Measurements from ENCODE around the gene RGCC. TPM values are rescaled to one million over a fixed set of nuclear protein-coding genes. Genes with fewer than 3 reads are reported as not detected.
"Not testable (repeated sequence)": the region's sequence is repeated elsewhere in the genome, so short reads cannot be mapped to it uniquely, and the experiment has no call there.

RGCC gene
- total and polyA plus RNA-seq, 2 donors (not counting 1 experiment from before 2014, with no cell fraction given), result 65.9 to 148 TPM

- H3K27me3 ChIP-seq (ENCODE audit: control insufficient read depth, insufficient read depth, low read length), result no peaks in the 10 kb centered on the region
- H3K4me2 ChIP-seq (ENCODE audit: extremely low read depth, insufficient read depth, low read length), result no peak overlapping the region
- peaks cover 2% of the 10 kb centered on the region for H3K4me1 ChIP-seq (ENCODE audit: control insufficient read depth, extremely low read depth, insufficient read depth, low read length)
- no peaks in the 10 kb centered on the region for H3K9me3 ChIP-seq (ENCODE audit: control insufficient read depth, insufficient read depth, low read depth, low read length)
- no peak for TF ChIP-seq EZH2 (IDR thresholded peaks at IDR 0.05; ENCODE audit: low read length, missing control alignments)
- no peak for DNase-seq (ENCODE audit: low read depth in 2 of 2)
- H3K79me2 ChIP-seq (ENCODE audit: control insufficient read depth, insufficient read depth, low read length), result no peaks in the 10 kb centered on the region
- no peak overlapping the region for H3K9ac ChIP-seq (ENCODE audit: insufficient read depth, low read length)
- no peak overlapping the region for H2AFZ ChIP-seq (ENCODE audit: low read length)
- H3K4me3 ChIP-seq (replicated peaks in 1 of 4; ENCODE audit: control extremely low read depth in 1 of 4, insufficient read depth in 1 of 4, low read depth in 3 of 4, low read length in 4 of 4), result no peak overlapping the region
- H3K27ac ChIP-seq (ENCODE audit: insufficient read depth, low read length), result no peak overlapping the region
- H4K20me1 ChIP-seq (ENCODE audit: control insufficient read depth, extremely low read depth, insufficient read depth, low read length), result no peaks in the 10 kb centered on the region
- no peaks in the 10 kb centered on the region for H3K36me3 ChIP-seq (ENCODE audit: control insufficient read depth, insufficient read depth, low read length)
Observed at GRCh38 chr13:41418731-41419130, 38.6 kb upstream of the RGCC start.

GRCh38 chr13:41419206-41419605 is 38.1 kb upstream of the RGCC start:
- no peak overlapping the region for H3K9ac ChIP-seq (ENCODE audit: insufficient read depth, low read length)
- TF ChIP-seq CTCF (conservative IDR thresholded peaks at IDR 0.05 in 1 of 2, IDR thresholded peaks at IDR 0.05 in 1 of 2; ENCODE audit: low read depth in 1 of 2, low read length in 2 of 2), result no peak
- no peak for TF ChIP-seq EZH2 (IDR thresholded peaks at IDR 0.05; ENCODE audit: low read length, missing control alignments)
- H3K27me3 ChIP-seq (ENCODE audit: control insufficient read depth, insufficient read depth, low read length), result no peaks in the 10 kb centered on the region
- H3K36me3 ChIP-seq (ENCODE audit: control insufficient read depth, insufficient read depth, low read length), result no peaks in the 10 kb centered on the region
- no peaks in the 10 kb centered on the region for H4K20me1 ChIP-seq (ENCODE audit: control insufficient read depth, extremely low read depth, insufficient read depth, low read length)
- peaks cover 2% of the 10 kb centered on the region for H3K4me1 ChIP-seq (ENCODE audit: control insufficient read depth, extremely low read depth, insufficient read depth, low read length)
- H3K79me2 ChIP-seq (ENCODE audit: control insufficient read depth, insufficient read depth, low read length), result no peaks in the 10 kb centered on the region
- H3K4me2 ChIP-seq (ENCODE audit: extremely low read depth, insufficient read depth, low read length), result no peak overlapping the region
- H3K27ac ChIP-seq (ENCODE audit: insufficient read depth, low read length), result no peak overlapping the region
- no peak overlapping the region for H2AFZ ChIP-seq (ENCODE audit: low read length)
- no peak overlapping the region for H3K4me3 ChIP-seq (replicated peaks in 1 of 4; ENCODE audit: control extremely low read depth in 1 of 4, insufficient read depth in 1 of 4, low read depth in 3 of 4, low read length in 4 of 4)
- no peaks in the 10 kb centered on the region for H3K9me3 ChIP-seq (ENCODE audit: control insufficient read depth, insufficient read depth, low read depth, low read length)
- peak in 1 of 2 donors; percentile 36 for DNase-seq (ENCODE audit: low read depth in 2 of 2)

GRCh38 chr13:41420146-41420545 is 37.2 kb upstream of the RGCC start:
- Histone ChIP-seq H3K4me1 (ENCODE audit: control insufficient read depth, extremely low read depth, insufficient read depth, low read length) (peaks cover 2% of the 10 kb centered on the region), H3K79me2 (ENCODE audit: control insufficient read depth, insufficient read depth, low read length) (no peaks in the 10 kb centered on the region), H3K27me3 (ENCODE audit: control insufficient read depth, insufficient read depth, low read length) (no peaks in the 10 kb centered on the region), H3K4me2 (ENCODE audit: extremely low read depth, insufficient read depth, low read length) (no peak overlapping the region), H3K9ac (ENCODE audit: insufficient read depth, low read length) (no peak overlapping the region), H2AFZ (ENCODE audit: low read length) (no peak overlapping the region), H3K27ac (ENCODE audit: insufficient read depth, low read length) (no peak overlapping the region), H3K9me3 (ENCODE audit: control insufficient read depth, insufficient read depth, low read depth, low read length) (no peaks in the 10 kb centered on the region), H3K36me3 (ENCODE audit: control insufficient read depth, insufficient read depth, low read length) (no peaks in the 10 kb centered on the region), H3K4me3 (replicated peaks in 1 of 4; ENCODE audit: control extremely low read depth in 1 of 4, insufficient read depth in 1 of 4, low read depth in 3 of 4, low read length in 4 of 4) (no peak overlapping the region), H4K20me1 (ENCODE audit: control insufficient read depth, extremely low read depth, insufficient read depth, low read length) (no peaks in the 10 kb centered on the region)
- DNase-seq (ENCODE audit: low read depth in 2 of 2), result no peak
- TF ChIP-seq CTCF (conservative IDR thresholded peaks at IDR 0.05 in 1 of 2, IDR thresholded peaks at IDR 0.05 in 1 of 2; ENCODE audit: low read depth in 1 of 2, low read length in 2 of 2), result no peak
- no peak for TF ChIP-seq EZH2 (IDR thresholded peaks at IDR 0.05; ENCODE audit: low read length, missing control alignments)

- not testable (repeated sequence) for H3K4me2 ChIP-seq (ENCODE audit: extremely low read depth, insufficient read depth, low read length); DNase-seq (ENCODE audit: low read depth in 2 of 2); H3K27ac ChIP-seq (ENCODE audit: insufficient read depth, low read length); H3K27me3 ChIP-seq (ENCODE audit: control insufficient read depth, insufficient read depth, low read length); H3K4me3 ChIP-seq (replicated peaks in 1 of 4; ENCODE audit: control extremely low read depth in 1 of 4, insufficient read depth in 1 of 4, low read depth in 3 of 4, low read length in 4 of 4); H3K9ac ChIP-seq (ENCODE audit: insufficient read depth, low read length); H3K79me2 ChIP-seq (ENCODE audit: control insufficient read depth, insufficient read depth, low read length); H4K20me1 ChIP-seq (ENCODE audit: control insufficient read depth, extremely low read depth, insufficient read depth, low read length); H2AFZ ChIP-seq (ENCODE audit: low read length); H3K36me3 ChIP-seq (ENCODE audit: control insufficient read depth, insufficient read depth, low read length); H3K9me3 ChIP-seq (ENCODE audit: control insufficient read depth, insufficient read depth, low read depth, low read length); H3K4me1 ChIP-seq (ENCODE audit: control insufficient read depth, extremely low read depth, insufficient read depth, low read length)
Observed at GRCh38 chr13:41421330-41421729, 36.0 kb upstream of the RGCC start.

- not testable (repeated sequence) for H3K9ac ChIP-seq (ENCODE audit: insufficient read depth, low read length); H3K79me2 ChIP-seq (ENCODE audit: control insufficient read depth, insufficient read depth, low read length); DNase-seq (ENCODE audit: low read depth in 2 of 2); H2AFZ ChIP-seq (ENCODE audit: low read length); H3K36me3 ChIP-seq (ENCODE audit: control insufficient read depth, insufficient read depth, low read length); H3K9me3 ChIP-seq (ENCODE audit: control insufficient read depth, insufficient read depth, low read depth, low read length); H3K27me3 ChIP-seq (ENCODE audit: control insufficient read depth, insufficient read depth, low read length); H3K4me3 ChIP-seq (replicated peaks in 1 of 4; ENCODE audit: control extremely low read depth in 1 of 4, insufficient read depth in 1 of 4, low read depth in 3 of 4, low read length in 4 of 4); H3K27ac ChIP-seq (ENCODE audit: insufficient read depth, low read length); H3K4me2 ChIP-seq (ENCODE audit: extremely low read depth, insufficient read depth, low read length); H4K20me1 ChIP-seq (ENCODE audit: control insufficient read depth, extremely low read depth, insufficient read depth, low read length); H3K4me1 ChIP-seq (ENCODE audit: control insufficient read depth, extremely low read depth, insufficient read depth, low read length)
Observed at GRCh38 chr13:41421983-41422382, 35.4 kb upstream of the RGCC start.

All from fibroblast of lung (primary cell).